ENCODE measurements around the gene ARID3A.

GRCh38 chr19:995051-995827 lies 69.4 kb downstream of the ARID3A start:
- no peak for TF ChIP-seq CTCF (conservative IDR thresholded peaks at IDR 0.05; ENCODE audit: low read depth, low read length)
- no peak for TF ChIP-seq ELK1 (IDR thresholded peaks at IDR 0.05; ENCODE audit: borderline replicate concordance, low read depth, low read length)
- no peak for TF ChIP-seq POLR2A (IDR thresholded peaks at IDR 0.05; ENCODE audit: low read depth, low read length)
- TF ChIP-seq NFE2L2 (IDR thresholded peaks at IDR 0.05; ENCODE audit: low read depth, low read length) = no peak
- no peak for TF ChIP-seq SMC3 (IDR thresholded peaks at IDR 0.05; ENCODE audit: low read depth, low read length)
- no peak for TF ChIP-seq CHD1 (IDR thresholded peaks at IDR 0.05; ENCODE audit: low read depth, low read length)
- TF ChIP-seq RCOR1 (IDR thresholded peaks at IDR 0.05; ENCODE audit: insufficient replicate concordance, low read length) = no peak
- no peak for TF ChIP-seq RAD21 (IDR thresholded peaks at IDR 0.05; ENCODE audit: low read length)
- no peak for TF ChIP-seq FOS (IDR thresholded peaks at IDR 0.05; ENCODE audit: low read depth, low read length)
- no peak for TF ChIP-seq CEBPB (IDR thresholded peaks at IDR 0.05; ENCODE audit: low read depth, low read length)
- no peak for TF ChIP-seq RFX5 (IDR thresholded peaks at IDR 0.05; ENCODE audit: low read depth, low read length)
- TF ChIP-seq MAZ (IDR thresholded peaks at IDR 0.05; ENCODE audit: borderline replicate concordance, low read depth, low read length) = no peak
- no peak for TF ChIP-seq USF2 (IDR thresholded peaks at IDR 0.05; ENCODE audit: low read depth, low read length)
- TF ChIP-seq BHLHE40 (IDR thresholded peaks at IDR 0.05; ENCODE audit: low read depth, low read length) = no peak

Measured in IMR-90 (cell line).